CD4-positive, alpha-beta T cell treated with Interferon alpha-2 for 1 hour (primary cell): ENCODE data around the gene AFAP1L2.

Source experiments
- DNase-seq, 2 donors: peaks; one replicate each; pipeline ENCODE4 v3.0.0-alpha.2; 2020 to 2022

AFAP1L2 gene

DNA sequence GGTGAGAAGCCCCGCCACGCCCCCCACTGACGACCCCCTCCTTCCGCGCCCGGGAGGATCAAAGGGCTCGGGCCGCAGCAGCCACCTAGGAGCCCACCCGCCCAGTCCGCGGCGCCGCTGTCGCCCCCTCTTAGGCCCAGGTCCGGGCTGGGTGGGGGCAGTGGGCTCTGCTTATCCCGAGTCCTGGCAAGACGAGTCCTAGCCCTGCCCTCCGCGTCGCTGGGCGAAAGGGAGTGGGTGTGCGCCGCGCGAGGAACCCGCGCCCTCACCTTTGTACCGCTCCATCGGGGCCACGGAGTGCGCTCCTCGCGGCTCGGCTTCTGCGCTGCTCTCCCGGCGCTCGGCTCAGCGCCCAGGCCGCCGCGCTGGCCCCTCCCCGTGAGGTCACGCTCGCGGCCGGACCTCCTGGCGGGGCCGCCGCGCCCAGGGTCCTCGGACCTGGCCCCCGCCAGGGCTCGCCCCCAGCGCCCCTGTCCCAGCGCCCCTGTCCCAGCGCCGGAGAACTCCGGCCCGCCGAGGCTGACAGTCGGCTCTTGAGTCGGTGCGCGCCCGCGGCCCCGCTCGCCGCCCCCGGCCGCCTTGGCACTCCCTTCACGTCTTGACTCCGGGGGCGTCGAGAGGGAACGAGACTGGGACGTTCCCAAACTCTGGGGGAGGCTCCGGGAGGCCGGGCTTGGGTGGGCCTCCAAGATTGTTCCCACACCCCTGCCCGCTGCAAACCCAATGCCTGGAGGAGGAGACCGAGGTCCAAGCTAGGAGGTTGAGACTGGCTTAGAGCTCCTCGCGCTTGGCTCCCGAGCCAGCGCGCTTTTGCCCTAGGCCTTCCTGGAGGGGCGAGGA is at the start of gene AFAP1L2:
Gene AFAP1L2 (minus strand): TSS at position 332 of the 840 bp plus-strand sequence. CDS start 47 bp downstream, at position 285.
- no peak for DNase-seq

GRCh38 chr10:114453576-114453975 is 49.3 kb upstream of the AFAP1L2 start:
- DNase-seq, result no peak

GRCh38 chr10:114448897-114449296 is 44.6 kb upstream of the AFAP1L2 start:
- no peak for DNase-seq

DNA sequence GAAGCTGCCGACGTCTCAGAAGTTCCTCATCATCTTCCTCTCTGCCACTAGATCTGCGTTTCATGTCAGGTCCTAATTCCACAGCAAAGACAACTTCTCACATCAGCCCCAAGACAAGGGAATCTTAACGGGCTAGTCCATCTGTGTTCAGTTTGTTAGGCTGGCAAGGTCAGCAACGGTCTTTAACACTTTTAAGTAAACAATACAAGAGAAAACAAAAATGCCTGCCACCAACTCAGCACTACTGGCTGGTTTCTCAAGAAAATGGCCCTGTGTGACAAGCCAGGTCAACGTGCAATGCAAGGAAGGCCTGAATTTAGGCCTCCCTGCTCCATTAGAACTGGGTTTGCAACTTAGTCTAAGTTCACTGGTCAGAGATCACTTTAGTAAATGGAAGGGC is 41.0 kb upstream of the AFAP1L2 start:
- no peak for DNase-seq

DNA sequence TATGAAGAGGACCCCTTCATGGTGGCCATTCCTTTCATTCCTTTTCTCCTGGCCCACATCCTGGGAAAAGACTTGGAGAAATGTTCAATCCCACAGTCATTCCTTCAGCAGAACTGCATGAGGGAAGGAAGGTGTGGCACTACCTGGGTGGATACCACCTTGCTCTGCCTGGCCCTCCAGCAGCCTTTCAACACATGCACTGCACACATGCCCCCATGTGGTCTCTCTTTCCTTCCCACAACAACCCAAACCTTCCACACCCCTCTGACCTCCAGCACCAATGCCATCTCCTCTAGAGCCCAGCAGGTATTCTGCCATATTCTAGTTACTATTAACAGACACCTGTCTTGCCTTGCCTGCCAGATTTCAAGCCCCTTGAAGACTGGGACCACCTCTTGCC is 40.5 kb upstream of the AFAP1L2 start:
- no peak for DNase-seq

- no peak for DNase-seq
These were observed 37.9 kb upstream of the AFAP1L2 start for GRCh38 chr10:114442091-114442630.

GRCh38 chr10:114441107-114441506 is 36.8 kb upstream of the AFAP1L2 start:
- DNase-seq, result no peak

DNA sequence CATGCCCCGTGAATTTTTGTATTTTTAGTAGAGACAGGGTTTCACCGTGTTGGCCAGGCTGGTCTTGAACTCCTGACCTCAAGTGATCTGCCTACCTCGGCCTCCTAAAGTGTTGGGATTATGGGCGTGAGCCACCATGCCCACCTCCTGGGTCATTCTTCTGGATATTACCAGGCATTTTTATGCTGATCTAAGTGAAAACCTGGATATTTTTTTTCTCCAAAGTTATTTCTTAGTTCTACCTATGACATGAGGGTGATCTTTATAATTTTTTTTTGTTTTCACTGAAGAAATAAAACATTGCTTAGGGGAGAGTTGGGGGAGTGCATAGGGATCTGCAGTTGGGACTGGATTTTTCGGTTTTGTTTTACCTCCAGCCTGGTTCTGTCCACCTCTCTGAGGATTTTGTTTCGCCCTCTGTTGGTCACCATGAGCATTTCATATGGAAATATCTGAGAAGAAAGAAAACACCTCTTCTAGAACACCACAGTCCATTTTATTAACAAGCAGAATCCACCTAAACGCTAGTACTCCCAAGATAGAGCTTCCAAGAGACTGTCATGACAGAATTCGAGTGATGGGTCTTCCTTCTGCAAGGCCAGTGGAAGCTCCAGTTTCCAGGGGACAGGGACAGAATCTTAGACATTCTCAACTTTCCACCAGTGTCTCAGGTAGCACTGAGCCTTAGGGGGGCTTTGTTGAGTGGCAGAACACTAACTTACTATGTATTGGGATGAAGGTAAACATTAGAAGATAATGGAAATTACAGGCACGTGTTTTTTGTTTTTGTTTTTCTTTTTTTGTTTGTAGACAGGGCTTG is 33.4 kb upstream of the AFAP1L2 start:
- no peak for DNase-seq

GRCh38 chr10:114436941-114437340 is 32.6 kb upstream of the AFAP1L2 start:
- DNase-seq, result no peak

- DNase-seq, result no peak
These were observed 28.3 kb upstream of the AFAP1L2 start for GRCh38 chr10:114432566-114433093.

DNA sequence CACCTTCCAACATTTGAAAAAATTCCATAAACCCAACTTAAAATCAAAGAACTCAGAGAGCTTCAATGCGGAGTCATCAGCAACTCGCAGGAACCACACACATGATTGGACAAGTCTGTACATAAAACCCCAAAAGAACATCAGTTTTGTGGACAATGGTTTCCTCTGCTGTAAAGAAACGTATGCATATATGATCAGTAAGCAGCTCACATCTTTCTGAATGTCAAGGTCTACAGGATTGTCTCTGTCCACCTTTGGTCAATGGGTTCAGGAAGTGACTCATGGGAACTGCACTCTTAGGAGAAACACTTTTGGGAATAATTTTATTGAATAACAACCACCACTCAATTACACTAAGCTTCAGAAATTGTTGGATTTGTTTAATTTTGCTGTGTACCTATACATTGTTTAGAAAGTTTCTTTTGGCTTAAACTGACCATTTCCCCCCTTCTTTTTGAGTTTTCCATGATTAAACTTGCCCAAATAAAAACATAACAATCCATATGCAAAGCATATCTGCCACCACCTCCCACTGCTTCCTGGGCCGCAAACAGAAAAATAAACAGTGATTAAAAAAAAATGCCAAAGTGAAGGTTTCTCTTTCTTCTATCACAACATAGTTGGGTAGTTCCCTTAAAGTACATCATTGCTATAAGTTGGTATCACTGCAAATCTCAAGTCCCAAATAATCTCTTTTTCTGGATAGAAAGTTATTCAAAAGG is 27.3 kb upstream of the AFAP1L2 start:
- no peak for DNase-seq

- DNase-seq, result no peak
These were observed 26.5 kb upstream of the AFAP1L2 start for GRCh38 chr10:114430688-114431413.

- no peak for DNase-seq
These were observed 25.5 kb upstream of the AFAP1L2 start for GRCh38 chr10:114429581-114430335.

GRCh38 chr10:114427124-114427852 is 23.0 kb upstream of the AFAP1L2 start:
- DNase-seq, result no peak

DNA sequence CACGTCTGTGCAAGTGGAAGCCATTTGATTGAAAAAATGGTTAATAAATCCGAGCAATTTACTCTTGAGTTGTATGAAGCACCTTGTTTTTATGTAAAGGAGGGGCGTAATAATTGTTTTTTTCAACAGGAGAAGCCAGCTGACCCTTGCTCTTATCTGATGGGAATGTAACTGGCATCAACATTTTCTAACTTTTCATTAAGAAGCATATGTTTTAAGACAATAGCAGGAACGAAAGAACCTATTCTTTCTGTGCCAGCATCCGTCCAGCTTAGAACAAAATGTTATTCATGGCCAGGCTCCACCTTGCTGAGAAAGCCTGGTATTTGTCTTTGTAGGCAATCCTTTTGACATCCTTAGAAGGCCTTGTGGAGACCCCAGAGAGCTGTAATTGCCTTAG is 22.2 kb upstream of the AFAP1L2 start:
- DNase-seq, result no peak

- no peak for DNase-seq
These were observed 16.6 kb upstream of the AFAP1L2 start for GRCh38 chr10:114420811-114421485.

DNA sequence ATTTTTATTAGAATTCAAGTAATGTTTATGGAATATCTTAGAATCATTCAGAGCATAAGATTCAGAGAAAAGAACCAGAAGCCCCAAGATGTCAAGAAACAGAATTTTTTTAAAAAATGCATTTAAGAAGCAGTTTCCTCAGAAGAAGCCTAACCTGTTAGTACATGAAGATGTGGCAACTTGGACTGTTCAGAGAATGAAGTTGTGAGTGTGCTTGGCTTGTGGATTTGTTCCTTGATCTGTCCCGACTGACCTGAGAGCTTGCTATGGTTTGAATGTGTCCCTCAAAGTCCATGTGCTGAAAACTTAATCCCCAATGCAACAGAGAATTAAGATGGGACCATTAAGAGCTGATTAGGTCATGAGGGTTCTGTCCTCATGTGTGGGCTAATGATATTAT is 13.8 kb upstream of the AFAP1L2 start:
- DNase-seq, result no peak

DNA sequence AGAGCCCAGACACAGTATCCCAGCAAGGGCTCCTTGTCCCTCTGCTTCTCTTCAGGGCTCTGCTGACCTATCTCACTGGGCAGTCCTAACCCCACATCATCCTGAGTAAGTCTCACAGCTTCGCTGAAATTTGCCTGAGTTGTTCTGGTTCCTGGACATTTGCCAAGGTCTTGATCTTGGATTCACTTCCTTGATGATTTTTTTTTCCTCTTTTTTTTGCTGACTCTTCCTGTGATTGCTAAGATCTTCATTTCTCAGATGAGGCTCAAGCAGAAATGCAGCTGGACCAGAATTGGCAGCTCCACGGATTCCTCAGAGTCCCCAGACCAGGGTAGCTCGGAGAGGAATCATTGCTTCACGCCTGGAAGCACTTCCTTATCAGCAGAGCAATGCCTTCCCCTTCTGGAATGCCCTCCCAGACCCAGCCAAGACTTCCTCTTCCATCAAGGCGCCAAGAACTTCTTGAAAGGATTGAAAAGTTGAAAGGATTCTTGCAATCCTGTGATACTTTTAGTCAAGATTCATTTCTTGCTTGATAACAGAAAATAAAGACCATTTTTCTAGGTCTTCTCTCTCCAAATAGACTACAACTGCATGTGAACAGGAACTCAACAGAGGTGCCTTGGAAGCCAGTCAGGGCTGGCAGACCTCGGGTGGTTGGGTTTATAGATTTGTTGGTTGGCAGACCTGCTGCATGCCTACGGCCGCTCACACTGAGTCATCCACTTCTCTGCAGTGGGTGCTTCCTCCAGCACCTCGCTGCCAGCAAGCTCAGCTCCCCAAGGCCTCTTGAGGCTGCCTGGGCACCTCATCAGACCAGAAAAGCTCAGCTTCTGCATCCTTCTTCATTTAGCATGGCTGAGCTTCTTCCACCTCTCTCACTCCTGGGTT is 8.8 kb upstream of the AFAP1L2 start:
- DNase-seq, result no peak

GRCh38 chr10:114408968-114409444 is 4.7 kb upstream of the AFAP1L2 start:
- DNase-seq, result no peak
